H1 (cell line): ENCODE measurements around the gene TRIM28. TPM values are rescaled to one million over a fixed set of nuclear protein-coding genes. Genes with fewer than 3 reads are reported as not detected.
"Not testable (repeated sequence)": the region's sequence is repeated elsewhere in the genome, so short reads cannot be mapped to it uniquely, and the experiment has no call there.

Experiments
- CTCF ChIA-PET: fragments of 300-600 bp; sonication (Branson Sonifier 250); formaldehyde crosslinking; loops from one replicate; lab custom pipeline; 2021; ENCODE audit not compliant: partially characterized antibody; lab: Charles Lee
- POLR2A ChIA-PET: fragments of 300-600 bp; sonication (Branson Sonifier 250); formaldehyde crosslinking; loops from one replicate; lab custom pipeline; 2021; ENCODE audit warnings: inconsistent platforms; ENCODE audit not compliant: partially characterized antibody; lab: Charles Lee
- DNase-seq, 2 experiments: peaks; one replicate each; pipeline versions ENCODE4 v3.0.0 to v3.0.0-alpha.2; 2010 to 2022; ENCODE audit warnings: low spot score in 2 of 2, low read depth in 1 of 2, mixed read lengths in 1 of 2
- FAIRE-seq: peaks from 2 replicates; lab custom pipeline; 2011; peaks lifted over from hg19 to GRCh38; lab: Jason Lieb, UNC
- H2AFZ ChIP-seq: 2 replicates; pipeline ENCODE4 v1.8.1; 2012; ENCODE audit warnings: low read length, inconsistent platforms
- H2AK5ac ChIP-seq: 2 replicates; pipeline ENCODE4 v1.6.1; 2013; ENCODE audit warnings: low read depth, low read length
- H2BK120ac ChIP-seq: replicated peaks from 2 replicates; pipeline ENCODE3; 2013; ENCODE audit warnings: low read depth, low read length, inconsistent platforms
- H2BK12ac ChIP-seq: 2 replicates; pipeline ENCODE4 v1.6.1; 2013; ENCODE audit warnings: low read depth, low read length
- H2BK15ac ChIP-seq: 2 replicates; pipeline ENCODE4 v1.6.1; 2013; ENCODE audit warnings: low read length
- H2BK20ac ChIP-seq: 2 replicates; pipeline ENCODE4 v1.6.1; 2013; ENCODE audit warnings: low read length
- H2BK5ac ChIP-seq: 2 replicates; pipeline ENCODE4 v1.6.1; 2013; ENCODE audit warnings: low read depth, low read length
- H3K14ac ChIP-seq: 2 replicates; pipeline ENCODE4 v1.6.1; 2013; ENCODE audit warnings: inconsistent platforms; ENCODE audit not compliant: insufficient read length
- H3K18ac ChIP-seq: 2 replicates; pipeline ENCODE4 v1.6.1; 2013; ENCODE audit warnings: low read length; ENCODE audit errors: extremely low read depth
- H3K23ac ChIP-seq: 2 replicates; pipeline ENCODE4 v1.6.1; 2013; ENCODE audit warnings: inconsistent platforms; ENCODE audit not compliant: insufficient read length
- H3K23me2 ChIP-seq: 2 replicates; pipeline ENCODE4 v1.6.1; 2013; ENCODE audit warnings: low read depth, low read length
- H3K27ac ChIP-seq: 2 replicates; pipeline ENCODE4 v1.6.1; 2011; ENCODE audit warnings: low read depth, low read length, inconsistent platforms
- H3K27me3 ChIP-seq, 4 experiments: replicated peaks in 1 of 4; 1 replicate in 1 of 4; 2 replicates in 3 of 4; pipeline versions ENCODE4 v1.6.1 to v1.8.1; 2011 to 2013; ENCODE audit warnings: low read length in 3 of 4, mild to moderate bottlenecking in 3 of 4, inconsistent platforms in 2 of 4, mixed read lengths in 2 of 4, moderate library complexity in 1 of 4; ENCODE audit not compliant: control insufficient read depth in 3 of 4, insufficient read depth in 3 of 4; ENCODE audit errors: extremely low read depth in 1 of 4
- H3K36me3 ChIP-seq, 4 experiments: 2 replicates each; pipeline versions ENCODE4 v1.6.1 to v1.8.1; 2011 to 2013; ENCODE audit warnings: mild to moderate bottlenecking in 4 of 4, low read length in 3 of 4, moderate library complexity in 2 of 4, control low read depth in 1 of 4, inconsistent platforms in 1 of 4; ENCODE audit not compliant: insufficient read depth in 4 of 4, control insufficient read depth in 2 of 4
- H3K4ac ChIP-seq: replicated peaks from 2 replicates; pipeline ENCODE3; 2013; ENCODE audit warnings: low read length, low read depth, mixed read lengths, inconsistent platforms; ENCODE audit not compliant: insufficient read length
- H3K4me1 ChIP-seq, 4 experiments: replicated peaks in 1 of 4; 1 replicate in 1 of 4; 2 replicates in 3 of 4; pipeline versions ENCODE4 v1.6.1 to v1.8.1; 2011 to 2013; ENCODE audit warnings: low read length in 3 of 4, inconsistent platforms in 2 of 4, mixed read lengths in 1 of 4; ENCODE audit not compliant: insufficient read depth in 4 of 4, control insufficient read depth in 3 of 4
- H3K4me2 ChIP-seq, 2 experiments: 2 replicates each; pipeline versions ENCODE4 v1.6.1 to v1.8.1; 2011 to 2013; ENCODE audit warnings: low read depth in 2 of 2, low read length in 2 of 2, control low read depth in 1 of 2, inconsistent platforms in 1 of 2, mild to moderate bottlenecking in 1 of 2; ENCODE audit not compliant: insufficient read depth in 1 of 2
- H3K4me3 ChIP-seq, 4 experiments: fragments of 200-600, 300-600 bp in 1 of 4; sonication (generic), shearing (Covaris generic), sonication (Bioruptor Twin) in 1 of 4; 2 replicates each; pipeline versions ENCODE4 v1.5.1 to v1.8.1; 2011 to 2016; ENCODE audit warnings: low read length in 4 of 4, low read depth in 3 of 4, control low read depth in 2 of 4, inconsistent platforms in 2 of 4, mild to moderate bottlenecking in 2 of 4, mixed read lengths in 1 of 4, moderate library complexity in 1 of 4; ENCODE audit not compliant: insufficient read depth in 2 of 4; ENCODE audit errors: extremely low read depth in 1 of 4
- H3K56ac ChIP-seq: replicated peaks from 2 replicates; pipeline ENCODE3; 2013; ENCODE audit warnings: low read depth, mild to moderate bottlenecking, mixed read lengths, low read length, inconsistent platforms; ENCODE audit not compliant: insufficient read length
- H3K79me1 ChIP-seq: 2 replicates; pipeline ENCODE4 v1.6.1; 2013; ENCODE audit warnings: low read depth, low read length, control low read depth
- H3K79me2 ChIP-seq, 2 experiments: 2 replicates each; pipeline versions ENCODE4 v1.6.1 to v1.8.1; 2012 to 2013; ENCODE audit warnings: low read length in 2 of 2, mild to moderate bottlenecking in 2 of 2, inconsistent platforms in 1 of 2; ENCODE audit not compliant: insufficient read depth in 2 of 2, control insufficient read depth in 1 of 2
- H3K9ac ChIP-seq, 4 experiments: replicated peaks in 1 of 4; 1 replicate in 1 of 4; 2 replicates in 3 of 4; pipeline versions ENCODE4 v1.6.1 to v1.8.1; 2011 to 2013; ENCODE audit warnings: low read depth in 3 of 4, low read length in 3 of 4, control low read depth in 2 of 4, mild to moderate bottlenecking in 2 of 4, moderate library complexity in 2 of 4, inconsistent platforms in 1 of 4; ENCODE audit errors: extremely low read depth in 1 of 4
- H3K9me3 ChIP-seq, 2 experiments: 2 replicates each; pipeline versions ENCODE4 v1.6.1 to v1.8.1; 2012 to 2013; ENCODE audit warnings: mild to moderate bottlenecking in 2 of 2, moderate library complexity in 2 of 2, control low read depth in 1 of 2, inconsistent platforms in 1 of 2, low read depth in 1 of 2, low read length in 1 of 2, mixed read lengths in 1 of 2; ENCODE audit not compliant: insufficient read depth in 2 of 2
- H4K20me1 ChIP-seq, 2 experiments: replicated peaks in 1 of 2; 2 replicates each; pipeline versions ENCODE3 to v1.8.1; 2011 to 2013; ENCODE audit warnings: inconsistent platforms in 2 of 2, low read length in 2 of 2, mild to moderate bottlenecking in 1 of 2; ENCODE audit not compliant: insufficient read depth in 2 of 2, control insufficient read depth in 1 of 2
- H4K5ac ChIP-seq: 2 replicates; pipeline ENCODE4 v1.6.1; 2013; ENCODE audit warnings: low read length, low read depth, mixed read lengths, inconsistent platforms; ENCODE audit not compliant: insufficient read length
- H4K8ac ChIP-seq: 2 replicates; pipeline ENCODE4 v1.8.0; 2013; ENCODE audit warnings: mild to moderate bottlenecking, moderate library complexity, low read length, inconsistent platforms; ENCODE audit not compliant: insufficient read depth; ENCODE audit errors: extremely low read depth
- H4K91ac ChIP-seq: replicated peaks from 2 replicates; pipeline ENCODE3; 2013; ENCODE audit warnings: low read length, mixed read lengths, inconsistent platforms; ENCODE audit not compliant: insufficient read length
- WGBS, 2 experiments: shearing (Covaris generic) in 1 of 2; methylation state at CpG; one replicate each; pipeline versions ENCODE4 v1.1.6 to v1.1.7; 2013 to 2015; ENCODE audit warnings: low lambda C conversion rate in 2 of 2, mixed read lengths in 2 of 2, inconsistent platforms in 1 of 2, low coverage in 1 of 2, missing lambda C conversion rate in 1 of 2; ENCODE audit not compliant: insufficient replicate concordance in 2 of 2, insufficient coverage in 1 of 2, insufficient read length in 1 of 2; ENCODE audit errors: extremely low coverage in 1 of 2, missing lambda C conversion rate in 1 of 2; 5-methylcytosine and 5-hydroxymethylcytosine counted together
- polyA plus RNA-seq, 7 experiments: library from polyadenylated mRNA; depleted of rRNA in 3 of 7; stranded (reverse) in 5 of 7; unstranded in 2 of 7; fragments of >200 nt in 5 of 7; fragments of 200-250 nt in 2 of 7; gene quantifications; 1 replicate in 5 of 7; 2 replicates in 1 of 7; 4 replicates in 1 of 7; pipeline versions ENCODE4 v1.2.1 to v1.2.3, GENCODE V29; 2011 to 2013; ENCODE audit warnings: missing spikeins in 2 of 7, mixed read lengths in 2 of 7
- total RNA-seq: library from RNA; stranded (reverse); fragmentation: NEBNext Ultra II Directional; extraction: Animal tissue kit (Norgen Biotek cat#: 25700); gene quantifications from 2 replicates; pipeline ENCODE4 v1.2.1, GENCODE V29; 2021

The TRIM28 gene
- total and polyA plus RNA-seq, 2 of the 8 experiments (the other 6 are each of a cell fraction or from before 2014, with no cell fraction given), result 1,433 to 1,442 TPM

DNA sequence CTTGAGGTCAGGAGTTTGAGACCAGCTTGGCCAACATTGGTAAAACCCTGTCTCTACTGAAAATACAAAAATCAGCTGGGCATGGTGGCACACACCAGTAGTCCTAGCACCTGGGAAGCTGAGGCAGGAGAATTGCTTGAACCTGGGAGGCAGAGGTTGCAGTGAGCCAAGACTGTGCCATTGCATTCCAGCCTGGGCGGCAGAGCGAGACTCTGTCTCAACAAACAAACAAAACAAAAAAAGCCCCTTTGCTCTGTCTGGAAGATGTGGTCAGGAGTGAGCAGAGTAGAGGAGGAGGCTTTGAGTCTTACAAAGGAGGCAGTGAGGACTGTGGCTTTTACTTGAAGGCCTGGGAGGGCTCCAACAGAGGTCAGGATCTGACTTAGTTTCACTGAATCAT, 33.7 kb downstream of the TRIM28 start:
- H3K27ac ChIP-seq, result not testable (repeated sequence)
- H3K23me2 ChIP-seq, result peaks cover 13% of the 10 kb centered on the region
- 95% methylated on average over 2 of the region's 2 CpGs; no CpG with 5 or more reads in 1 of the 2 experiments for WGBS, 2 experiments

More for the DNA sequence above, 33.7 kb downstream of the TRIM28 start:
- not testable (repeated sequence) for H4K91ac ChIP-seq, H3K9me3 ChIP-seq, DNase-seq, H2BK5ac ChIP-seq, H4K5ac ChIP-seq, H2AFZ ChIP-seq, H2BK12ac ChIP-seq, H3K4me3 ChIP-seq, H3K56ac ChIP-seq, H3K4me2 ChIP-seq, H3K18ac ChIP-seq, H3K14ac ChIP-seq, H3K9ac ChIP-seq, H2BK20ac ChIP-seq, H2BK15ac ChIP-seq, FAIRE-seq, H3K36me3 ChIP-seq, H3K79me2 ChIP-seq, H2BK120ac ChIP-seq, H3K23ac ChIP-seq, H4K20me1 ChIP-seq, H3K27me3 ChIP-seq, H4K8ac ChIP-seq, H3K4ac ChIP-seq, H3K79me1 ChIP-seq, H2AK5ac ChIP-seq
- ChIA-PET POLR2A (interaction anchor here (1.1 to 8.4 kb wide), 3 partner anchors 15 to 58 kb away, joined by 4 to 82 read pairs (median 4); partner anchors contain the start of gene ZBTB45), CTCF (interaction anchor here (3.1 kb wide), 1 partner anchor 58 kb away, joined by 18 read pairs; the partner anchor contains the start of gene ZBTB45)
- peaks cover 0 to 14% (median 0%) of the 10 kb centered on the region in 4 experiments; a peak in 4 of 7 replicates for H3K4me1 ChIP-seq
